Measurements from ENCODE around the gene GHR. TPM values are rescaled to one million over a fixed set of nuclear protein-coding genes. Genes with fewer than 3 reads are reported as not detected.

Gene GHR
- polyA plus RNA-seq, 1 donor from 2014 or later: 0.31 TPM

DNA sequence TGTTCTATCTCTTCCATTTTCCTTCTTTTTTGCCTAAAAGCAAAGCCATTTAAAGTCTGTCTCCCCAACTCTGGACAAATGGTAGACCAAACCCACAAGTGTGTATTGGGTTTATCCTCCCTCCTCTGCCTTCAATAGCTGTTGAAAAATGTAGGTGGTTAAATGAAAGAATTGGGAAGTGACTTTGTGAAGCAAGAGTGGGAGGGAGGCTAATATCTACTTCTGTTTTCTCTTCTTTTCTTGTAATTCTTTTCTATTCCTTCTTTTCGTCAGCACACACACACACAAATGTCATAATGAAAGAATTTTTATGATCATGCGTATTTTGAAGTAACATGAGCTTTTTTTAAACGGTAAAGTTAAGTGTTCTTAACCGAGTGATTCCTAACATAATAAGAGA lies 337.2 kb downstream of the GHR start:
- no peak overlapping the region for H3K27ac ChIP-seq (ENCODE audit: low read length)

DNA sequence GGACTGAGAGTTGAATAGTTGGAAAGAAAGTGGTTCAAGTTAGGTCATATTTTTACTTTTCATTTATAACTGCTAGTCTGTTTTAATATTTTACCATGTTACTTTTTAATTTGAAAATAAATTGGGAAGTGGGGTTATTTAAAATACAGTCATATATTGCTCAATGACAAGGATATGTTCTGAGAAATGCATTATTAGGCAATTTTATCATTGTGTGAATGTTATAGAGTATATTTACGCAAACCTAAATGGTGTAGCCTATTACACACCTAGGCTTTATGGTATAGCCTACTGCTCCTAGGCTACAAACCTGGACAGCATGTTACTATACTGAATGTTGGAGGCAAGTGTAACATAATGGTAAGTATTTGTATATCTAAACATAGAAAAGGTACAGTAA lies 338.6 kb downstream of the GHR start:
- H3K9me3 ChIP-seq (ENCODE audit: low read length): no peaks in the 10 kb centered on the region
- no peaks in the 10 kb centered on the region for H3K79me2 ChIP-seq (replicated peaks; ENCODE audit: insufficient read depth, low read length)
- H3K27me3 ChIP-seq (ENCODE audit: insufficient read depth, low read depth, low read length): no peaks in the 10 kb centered on the region
- no peaks in the 10 kb centered on the region for H3K36me3 ChIP-seq (ENCODE audit: insufficient read depth, low read length)
- H3K9me2 ChIP-seq (ENCODE audit: insufficient read depth, low read length): no peaks in the 10 kb centered on the region
- no peaks in the 10 kb centered on the region for H4K20me1 ChIP-seq (ENCODE audit: insufficient read depth)
- no peak overlapping the region for H3K9ac ChIP-seq (ENCODE audit: low read length)
- no peak overlapping the region for H3K4me2 ChIP-seq (ENCODE audit: low read length)
- TF ChIP-seq, protein P1, sequence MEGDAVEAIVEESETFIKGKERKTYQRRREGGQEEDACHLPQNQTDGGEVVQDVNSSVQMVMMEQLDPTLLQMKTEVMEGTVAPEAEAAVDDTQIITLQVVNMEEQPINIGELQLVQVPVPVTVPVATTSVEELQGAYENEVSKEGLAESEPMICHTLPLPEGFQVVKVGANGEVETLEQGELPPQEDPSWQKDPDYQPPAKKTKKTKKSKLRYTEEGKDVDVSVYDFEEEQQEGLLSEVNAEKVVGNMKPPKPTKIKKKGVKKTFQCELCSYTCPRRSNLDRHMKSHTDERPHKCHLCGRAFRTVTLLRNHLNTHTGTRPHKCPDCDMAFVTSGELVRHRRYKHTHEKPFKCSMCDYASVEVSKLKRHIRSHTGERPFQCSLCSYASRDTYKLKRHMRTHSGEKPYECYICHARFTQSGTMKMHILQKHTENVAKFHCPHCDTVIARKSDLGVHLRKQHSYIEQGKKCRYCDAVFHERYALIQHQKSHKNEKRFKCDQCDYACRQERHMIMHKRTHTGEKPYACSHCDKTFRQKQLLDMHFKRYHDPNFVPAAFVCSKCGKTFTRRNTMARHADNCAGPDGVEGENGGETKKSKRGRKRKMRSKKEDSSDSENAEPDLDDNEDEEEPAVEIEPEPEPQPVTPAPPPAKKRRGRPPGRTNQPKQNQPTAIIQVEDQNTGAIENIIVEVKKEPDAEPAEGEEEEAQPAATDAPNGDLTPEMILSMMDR (IDR thresholded peaks at IDR 0.05; ENCODE audit: poor library complexity, severe bottlenecking): no peak
- TF ChIP-seq MXI1 (conservative IDR thresholded peaks at IDR 0.05; ENCODE audit: poor library complexity, severe bottlenecking) (no peak), EZH2 (IDR thresholded peaks at IDR 0.05; ENCODE audit: borderline replicate concordance, insufficient read depth, low read length, poor library complexity, severe bottlenecking) (no peak), EP300 (conservative IDR thresholded peaks at IDR 0.05; ENCODE audit: poor library complexity, severe bottlenecking) (no peak), SMC3 (conservative IDR thresholded peaks at IDR 0.05; ENCODE audit: poor library complexity) (no peak), POLR2AphosphoS5 (IDR thresholded peaks at IDR 0.05) (no peak), TAF1 (IDR thresholded peaks at IDR 0.05; ENCODE audit: low read depth) (no peak), RAD21 (conservative IDR thresholded peaks at IDR 0.05) (no peak)
- TF ChIP-seq, protein P2, sequence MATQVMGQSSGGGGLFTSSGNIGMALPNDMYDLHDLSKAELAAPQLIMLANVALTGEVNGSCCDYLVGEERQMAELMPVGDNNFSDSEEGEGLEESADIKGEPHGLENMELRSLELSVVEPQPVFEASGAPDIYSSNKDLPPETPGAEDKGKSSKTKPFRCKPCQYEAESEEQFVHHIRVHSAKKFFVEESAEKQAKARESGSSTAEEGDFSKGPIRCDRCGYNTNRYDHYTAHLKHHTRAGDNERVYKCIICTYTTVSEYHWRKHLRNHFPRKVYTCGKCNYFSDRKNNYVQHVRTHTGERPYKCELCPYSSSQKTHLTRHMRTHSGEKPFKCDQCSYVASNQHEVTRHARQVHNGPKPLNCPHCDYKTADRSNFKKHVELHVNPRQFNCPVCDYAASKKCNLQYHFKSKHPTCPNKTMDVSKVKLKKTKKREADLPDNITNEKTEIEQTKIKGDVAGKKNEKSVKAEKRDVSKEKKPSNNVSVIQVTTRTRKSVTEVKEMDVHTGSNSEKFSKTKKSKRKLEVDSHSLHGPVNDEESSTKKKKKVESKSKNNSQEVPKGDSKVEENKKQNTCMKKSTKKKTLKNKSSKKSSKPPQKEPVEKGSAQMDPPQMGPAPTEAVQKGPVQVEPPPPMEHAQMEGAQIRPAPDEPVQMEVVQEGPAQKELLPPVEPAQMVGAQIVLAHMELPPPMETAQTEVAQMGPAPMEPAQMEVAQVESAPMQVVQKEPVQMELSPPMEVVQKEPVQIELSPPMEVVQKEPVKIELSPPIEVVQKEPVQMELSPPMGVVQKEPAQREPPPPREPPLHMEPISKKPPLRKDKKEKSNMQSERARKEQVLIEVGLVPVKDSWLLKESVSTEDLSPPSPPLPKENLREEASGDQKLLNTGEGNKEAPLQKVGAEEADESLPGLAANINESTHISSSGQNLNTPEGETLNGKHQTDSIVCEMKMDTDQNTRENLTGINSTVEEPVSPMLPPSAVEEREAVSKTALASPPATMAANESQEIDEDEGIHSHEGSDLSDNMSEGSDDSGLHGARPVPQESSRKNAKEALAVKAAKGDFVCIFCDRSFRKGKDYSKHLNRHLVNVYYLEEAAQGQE (IDR thresholded peaks at IDR 0.05; ENCODE audit: borderline replicate concordance): no peak
- H3F3A ChIP-seq (ENCODE audit: insufficient read depth, low read length, poor library complexity, severe bottlenecking): no peaks in the 10 kb centered on the region
- H3K4me3 ChIP-seq (ENCODE audit: low read length): no peak overlapping the region
- H3K27ac ChIP-seq (ENCODE audit: low read length): no peak overlapping the region
- no peak overlapping the region for H2AFZ ChIP-seq (ENCODE audit: low read depth, low read length)

More for the DNA sequence above, 337.2 kb downstream of the GHR start:
- TF ChIP-seq, protein P2 (IDR thresholded peaks at IDR 0.05; ENCODE audit: borderline replicate concordance): no peak
- no peak for TF ChIP-seq POLR2AphosphoS5 (IDR thresholded peaks at IDR 0.05)
- no peak for TF ChIP-seq RAD21 (conservative IDR thresholded peaks at IDR 0.05)
- H3K9me2 ChIP-seq (ENCODE audit: insufficient read depth, low read length): no peaks in the 10 kb centered on the region
- H3K4me2 ChIP-seq (ENCODE audit: low read length): no peak overlapping the region
- H4K20me1 ChIP-seq (ENCODE audit: insufficient read depth): no peaks in the 10 kb centered on the region
- no peaks in the 10 kb centered on the region for H3F3A ChIP-seq (ENCODE audit: insufficient read depth, low read length, poor library complexity, severe bottlenecking)
- no peaks in the 10 kb centered on the region for H3K9me3 ChIP-seq (ENCODE audit: low read length)
- no peaks in the 10 kb centered on the region for H3K36me3 ChIP-seq (ENCODE audit: insufficient read depth, low read length)
- no peak overlapping the region for H3K4me3 ChIP-seq (ENCODE audit: low read length)
- H3K9ac ChIP-seq (ENCODE audit: low read length): no peak overlapping the region
- H3K79me2 ChIP-seq (replicated peaks; ENCODE audit: insufficient read depth, low read length): no peaks in the 10 kb centered on the region
- H2AFZ ChIP-seq (ENCODE audit: low read depth, low read length): no peak overlapping the region
- H3K27me3 ChIP-seq (ENCODE audit: insufficient read depth, low read depth, low read length): no peaks in the 10 kb centered on the region

All from neural cell (in vitro differentiated cells).